AG04449 (cell line): Measurements from ENCODE around the gene SCAF4.

Experiments used
- CTCF ChIA-PET: fragments of 350-600 bp; formaldehyde crosslinking; extraction: SDS; loops from one replicate; lab custom pipeline; 2021; ENCODE audit warnings: antibody characterized with exemption; lab: Yijun Ruan, JAX
- POLR2A ChIA-PET: fragments of 400-600, 350-600 bp; formaldehyde crosslinking; extraction: SDS; loops from one replicate; lab custom pipeline; 2020; ENCODE audit warnings: antibody characterized with exemption, inconsistent platforms; lab: Yijun Ruan, JAX
- DNase-seq: peaks from one replicate; pipeline ENCODE4 v3.0.0-alpha.2; 2010; ENCODE audit warnings: low read depth, low spot score
- H3K4me3 ChIP-seq: 2 replicates; pipeline ENCODE4 v1.5.1; 2011; ENCODE audit warnings: low read depth, mild to moderate bottlenecking, control low read depth, low read length
- TF ChIP-seq, protein P1 (sequence below): IDR thresholded peaks from one replicate; pipeline ENCODE4 v1.5.1; 2011; ENCODE audit warnings: mild to moderate bottlenecking, moderate library complexity, low read length, control low read depth, inconsistent platforms; ENCODE audit not compliant: insufficient read depth; ENCODE audit errors: missing control alignments

Gene SCAF4

DNA sequence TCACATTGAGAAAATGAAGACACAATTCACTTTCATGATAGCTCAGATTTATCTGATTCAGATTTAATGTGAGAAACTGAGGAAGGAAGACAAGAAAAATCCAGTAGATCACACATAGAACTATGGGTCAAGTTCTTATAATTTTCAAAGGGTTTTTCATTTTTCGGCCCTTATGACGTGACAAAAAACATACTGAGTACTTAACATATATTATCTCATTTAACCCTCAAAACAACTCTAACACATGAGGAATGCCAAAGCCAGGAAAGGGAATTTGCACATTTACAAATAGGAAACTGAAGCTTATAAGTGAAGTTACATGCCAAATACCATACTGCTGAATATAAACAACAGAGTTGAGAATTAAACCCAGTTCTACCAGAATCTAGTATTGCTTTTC, 44.8 kb downstream of the SCAF4 start:
- ChIA-PET CTCF (no interaction called here), POLR2A (no interaction called here)
- no peak overlapping the region for H3K4me3 ChIP-seq
- no peak for DNase-seq
- TF ChIP-seq, protein P1, sequence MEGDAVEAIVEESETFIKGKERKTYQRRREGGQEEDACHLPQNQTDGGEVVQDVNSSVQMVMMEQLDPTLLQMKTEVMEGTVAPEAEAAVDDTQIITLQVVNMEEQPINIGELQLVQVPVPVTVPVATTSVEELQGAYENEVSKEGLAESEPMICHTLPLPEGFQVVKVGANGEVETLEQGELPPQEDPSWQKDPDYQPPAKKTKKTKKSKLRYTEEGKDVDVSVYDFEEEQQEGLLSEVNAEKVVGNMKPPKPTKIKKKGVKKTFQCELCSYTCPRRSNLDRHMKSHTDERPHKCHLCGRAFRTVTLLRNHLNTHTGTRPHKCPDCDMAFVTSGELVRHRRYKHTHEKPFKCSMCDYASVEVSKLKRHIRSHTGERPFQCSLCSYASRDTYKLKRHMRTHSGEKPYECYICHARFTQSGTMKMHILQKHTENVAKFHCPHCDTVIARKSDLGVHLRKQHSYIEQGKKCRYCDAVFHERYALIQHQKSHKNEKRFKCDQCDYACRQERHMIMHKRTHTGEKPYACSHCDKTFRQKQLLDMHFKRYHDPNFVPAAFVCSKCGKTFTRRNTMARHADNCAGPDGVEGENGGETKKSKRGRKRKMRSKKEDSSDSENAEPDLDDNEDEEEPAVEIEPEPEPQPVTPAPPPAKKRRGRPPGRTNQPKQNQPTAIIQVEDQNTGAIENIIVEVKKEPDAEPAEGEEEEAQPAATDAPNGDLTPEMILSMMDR = no peak

DNA sequence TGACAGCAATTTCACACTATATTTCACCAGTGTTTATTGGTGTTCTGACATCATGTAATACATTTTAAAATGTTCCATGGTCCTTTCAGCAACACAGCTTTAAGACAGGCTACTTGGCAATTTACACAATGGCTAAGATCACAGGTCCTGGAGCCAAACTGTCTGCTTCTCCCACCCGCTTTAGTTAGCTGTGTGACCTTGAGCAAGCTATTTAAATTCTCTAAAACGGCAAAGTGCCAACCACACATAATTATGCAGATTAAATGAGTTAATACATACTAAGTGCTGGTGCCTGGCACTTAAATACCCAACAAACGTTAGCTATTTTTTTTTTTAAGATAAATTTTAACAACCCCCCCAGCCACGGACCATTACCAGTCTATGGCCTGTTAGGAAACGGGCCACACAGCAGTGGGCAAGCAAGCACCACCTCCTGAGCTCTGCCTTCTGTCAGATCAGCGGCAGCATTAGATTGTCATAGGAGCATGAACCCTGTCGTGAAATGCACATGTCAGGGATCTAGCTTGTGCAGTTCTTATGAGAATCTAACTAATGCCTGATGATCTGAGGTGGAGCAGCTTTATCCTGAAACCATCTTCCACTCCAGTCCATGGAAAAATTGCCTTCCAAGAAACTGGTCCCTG, 45.5 kb downstream of the SCAF4 start:
- CTCF ChIA-PET = interaction anchor here (1.2 kb wide), 1 partner anchor 12 kb away, joined by 3 read pairs; no protein-coding TSS in a partner anchor
- no peak for DNase-seq
- TF ChIP-seq, protein P1 = no peak
- H3K4me3 ChIP-seq = no peak overlapping the region
- POLR2A ChIA-PET = no interaction called here

DNA sequence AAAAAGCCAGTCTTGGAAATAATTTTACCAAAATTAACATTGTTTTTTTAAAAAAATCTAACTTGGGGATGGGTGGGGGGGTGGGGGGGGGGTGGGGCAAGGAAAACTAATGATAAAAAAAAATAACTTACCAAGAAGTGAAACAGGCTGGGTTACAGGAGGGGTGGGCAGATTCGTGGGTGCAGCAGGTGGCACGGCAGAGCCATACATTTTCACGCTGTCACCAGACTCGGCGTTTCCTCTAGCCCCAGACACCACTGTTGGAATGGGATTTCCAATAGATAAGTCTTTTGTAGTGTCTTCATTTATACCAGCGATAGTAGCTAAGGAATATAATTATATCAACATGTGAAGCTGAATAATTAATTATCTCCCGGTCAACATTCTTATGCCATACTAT, 47.0 kb downstream of the SCAF4 start:
- CTCF ChIA-PET = no interaction called here
- no peak for DNase-seq
- POLR2A ChIA-PET = no interaction called here

DNA sequence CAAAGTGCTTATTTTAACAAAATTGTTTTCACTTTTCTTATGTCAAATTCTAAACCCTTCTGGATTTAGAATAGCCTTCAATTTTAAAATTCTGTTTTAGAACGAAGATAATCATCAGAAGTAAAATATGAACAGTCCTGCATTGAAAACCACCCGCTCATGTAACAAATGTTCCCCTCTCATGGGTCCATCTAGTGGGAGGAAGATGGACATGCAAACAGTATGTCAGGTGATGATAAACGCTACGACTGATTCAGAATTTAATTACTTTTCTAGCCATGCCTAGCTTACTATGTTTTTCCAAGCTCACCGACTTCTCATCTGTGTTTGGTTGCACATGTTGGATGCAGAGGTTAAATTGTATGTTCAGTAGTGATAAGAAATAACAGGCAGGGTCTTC, 48.9 kb downstream of the SCAF4 start:
- ChIA-PET CTCF (no interaction called here), POLR2A (no interaction called here)
- H3K4me3 ChIP-seq = no peak overlapping the region
- TF ChIP-seq, protein P1 = no peak
- DNase-seq = no peak

More for the DNA sequence above, 47.0 kb downstream of the SCAF4 start:
- H3K4me3 ChIP-seq = no peak overlapping the region
- TF ChIP-seq, protein P1 = no peak

DNA sequence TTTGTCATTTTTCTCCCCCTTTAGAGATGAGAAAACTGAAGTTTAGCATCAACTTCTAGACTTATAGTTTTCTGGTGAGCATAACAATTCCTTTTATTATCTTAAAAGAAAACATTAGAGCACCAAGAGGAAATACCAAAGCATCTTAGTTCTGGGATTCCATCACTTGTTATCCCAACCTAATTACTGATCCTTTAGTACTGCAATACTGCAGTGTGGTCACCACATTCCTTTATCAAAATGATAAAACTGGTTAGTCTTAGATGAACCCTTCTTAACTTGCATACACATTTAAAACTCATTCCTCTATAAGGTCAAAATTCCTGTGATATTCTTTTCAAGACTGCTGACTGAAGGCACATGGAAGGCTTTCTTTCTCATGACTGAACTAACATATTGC, 49.3 kb downstream of the SCAF4 start:
- ChIA-PET POLR2A (no interaction called here), CTCF (no interaction called here)
- H3K4me3 ChIP-seq = no peak overlapping the region
- TF ChIP-seq, protein P1 = no peak
- DNase-seq = peak; percentile 61

DNA sequence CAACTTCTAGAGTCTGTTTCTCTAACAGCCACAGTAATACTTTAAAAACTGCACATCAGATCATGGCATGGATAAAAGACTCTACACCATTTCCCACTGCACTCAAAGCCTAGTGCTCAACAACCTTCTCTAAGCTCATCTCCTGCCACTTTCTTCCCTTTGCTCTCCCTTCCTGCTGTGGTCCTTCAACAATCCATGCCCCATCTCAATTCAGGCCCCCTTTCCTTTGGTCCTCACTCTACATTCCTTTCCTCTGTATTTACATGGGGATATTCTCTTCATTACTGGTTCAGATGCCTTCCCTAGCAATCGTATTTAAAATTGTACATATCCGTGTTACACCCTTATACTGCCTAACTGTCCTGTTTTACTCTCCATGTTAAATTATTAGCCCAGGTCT, 53.4 kb downstream of the SCAF4 start:
- no peak overlapping the region for H3K4me3 ChIP-seq
- TF ChIP-seq, protein P1 = no peak
- ChIA-PET CTCF (interaction anchor here (0.8 kb wide), 1 partner anchor 11 kb away, joined by 3 read pairs; no protein-coding TSS in a partner anchor), POLR2A (no interaction called here)
- no peak for DNase-seq
